ENCODE data around the gene RYR1. TPM values are rescaled to one million over a fixed set of nuclear protein-coding genes. Genes with fewer than 3 reads are reported as not detected.
"Not testable (repeated sequence)": the region's sequence is repeated elsewhere in the genome, so short reads cannot be mapped to it uniquely, and the experiment has no call there.

Gene RYR1
- total RNA-seq, 1 donor from 2014 or later, result 21.1 TPM

DNA sequence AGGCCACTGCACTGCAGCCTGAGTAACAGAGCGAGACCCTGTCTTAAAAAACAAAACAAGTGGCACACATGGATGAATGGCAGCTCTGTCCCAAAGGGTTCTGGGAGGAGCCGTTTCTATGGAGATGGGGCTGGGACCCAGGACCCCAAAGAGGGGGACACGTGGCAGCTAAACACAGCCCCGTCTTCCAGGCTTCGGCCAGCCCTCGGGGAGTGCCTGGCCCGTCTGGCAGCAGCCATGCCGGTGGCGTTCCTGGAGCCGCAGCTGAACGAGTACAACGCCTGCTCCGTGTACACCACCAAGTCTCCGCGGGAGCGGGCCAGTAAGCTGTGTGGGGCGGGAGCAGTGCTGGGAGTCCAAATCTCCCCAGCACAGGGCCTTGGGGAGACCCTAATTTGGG, 82.4 kb downstream of the RYR1 start:
- DNase-seq, result no peak

DNA sequence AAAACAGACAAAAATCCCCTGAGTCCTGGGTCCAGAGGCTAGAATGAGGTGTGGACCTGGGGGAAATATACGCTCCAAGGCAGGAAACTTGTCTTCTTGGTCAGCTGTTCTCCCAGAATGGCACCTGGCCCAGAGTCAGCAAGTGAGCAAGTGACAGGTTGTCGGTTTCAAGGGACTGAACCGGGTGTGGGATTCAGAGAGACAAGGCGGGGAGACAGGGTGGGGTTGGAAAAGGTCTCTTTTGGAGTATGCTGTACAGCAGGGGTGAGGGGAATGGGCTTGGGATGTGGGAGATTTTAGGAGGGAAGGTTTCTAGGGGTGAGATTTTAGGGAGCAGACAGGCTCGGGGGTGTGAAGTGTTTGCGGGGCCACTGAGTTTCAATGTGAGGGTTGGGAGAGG, 83.3 kb downstream of the RYR1 start:
- no peak for DNase-seq

DNA sequence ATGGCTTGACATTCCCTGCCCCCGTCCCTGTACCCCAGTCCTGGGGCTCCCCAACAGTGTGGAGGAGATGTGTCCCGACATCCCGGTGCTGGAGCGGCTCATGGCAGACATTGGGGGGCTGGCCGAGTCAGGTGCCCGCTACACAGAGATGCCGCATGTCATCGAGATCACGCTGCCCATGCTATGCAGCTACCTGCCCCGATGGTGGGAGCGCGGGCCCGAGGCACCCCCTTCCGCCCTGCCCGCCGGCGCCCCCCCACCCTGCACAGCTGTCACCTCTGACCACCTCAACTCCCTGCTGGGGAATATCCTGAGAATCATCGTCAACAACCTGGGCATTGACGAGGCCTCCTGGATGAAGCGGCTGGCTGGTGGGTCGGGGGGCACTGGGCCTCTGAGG, 83.8 kb downstream of the RYR1 start:
- no peak for DNase-seq

DNA sequence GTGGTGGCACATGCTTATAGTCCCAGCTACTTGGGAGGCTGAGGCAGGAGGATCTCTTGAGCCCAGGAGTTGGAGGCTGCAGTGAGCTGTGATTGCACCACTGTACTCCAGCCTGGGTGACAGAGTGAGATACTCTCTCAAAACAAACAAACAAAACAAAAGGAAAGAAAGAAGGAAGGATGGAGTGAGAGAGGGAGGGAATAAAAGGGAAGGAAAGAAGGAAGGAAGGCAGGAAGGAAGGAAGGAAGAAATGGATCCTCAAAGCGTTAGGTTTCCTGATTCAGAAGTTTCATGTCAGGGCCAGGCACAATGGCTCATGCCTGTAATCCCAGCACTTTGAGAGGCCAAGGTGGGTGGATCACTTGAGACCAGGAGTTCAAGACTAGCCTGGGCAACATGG, 84.5 kb downstream of the RYR1 start:
- not testable (repeated sequence) for DNase-seq

DNA sequence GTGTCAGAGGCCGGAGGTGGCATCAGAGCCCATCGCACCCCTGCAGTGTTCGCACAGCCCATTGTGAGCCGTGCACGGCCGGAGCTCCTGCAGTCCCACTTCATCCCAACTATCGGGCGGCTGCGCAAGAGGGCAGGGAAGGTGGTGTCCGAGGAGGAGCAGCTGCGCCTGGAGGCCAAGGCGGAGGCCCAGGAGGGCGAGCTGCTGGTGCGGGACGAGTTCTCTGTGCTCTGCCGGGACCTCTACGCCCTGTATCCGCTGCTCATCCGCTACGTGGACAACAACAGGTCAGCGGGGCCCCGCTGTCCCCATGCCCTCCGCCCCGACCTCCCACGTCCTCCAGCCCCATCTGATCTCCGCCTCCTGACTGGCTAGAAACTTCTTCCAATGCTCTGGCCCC, 85.7 kb downstream of the RYR1 start:
- DNase-seq, result no peak

DNA sequence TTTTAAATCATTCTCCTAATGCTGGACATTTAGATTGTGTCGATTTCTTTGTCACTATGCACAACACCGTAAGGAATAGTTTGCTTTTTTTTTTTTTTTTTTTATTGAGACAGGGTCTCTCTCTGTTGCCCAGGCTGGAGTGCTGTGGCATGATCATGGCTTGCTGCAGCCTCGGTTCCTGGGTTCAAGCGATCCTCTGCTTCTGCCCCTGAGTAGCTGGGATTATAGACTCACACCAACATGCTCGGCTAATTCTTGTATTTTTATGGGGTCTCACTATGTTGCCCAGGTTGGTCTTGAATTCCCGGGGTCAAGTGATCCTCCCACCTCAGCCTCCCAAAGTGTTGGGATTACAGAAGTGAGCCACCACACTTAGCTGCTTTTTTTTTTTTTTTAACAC, 86.5 kb downstream of the RYR1 start:
- DNase-seq, result no peak

DNA sequence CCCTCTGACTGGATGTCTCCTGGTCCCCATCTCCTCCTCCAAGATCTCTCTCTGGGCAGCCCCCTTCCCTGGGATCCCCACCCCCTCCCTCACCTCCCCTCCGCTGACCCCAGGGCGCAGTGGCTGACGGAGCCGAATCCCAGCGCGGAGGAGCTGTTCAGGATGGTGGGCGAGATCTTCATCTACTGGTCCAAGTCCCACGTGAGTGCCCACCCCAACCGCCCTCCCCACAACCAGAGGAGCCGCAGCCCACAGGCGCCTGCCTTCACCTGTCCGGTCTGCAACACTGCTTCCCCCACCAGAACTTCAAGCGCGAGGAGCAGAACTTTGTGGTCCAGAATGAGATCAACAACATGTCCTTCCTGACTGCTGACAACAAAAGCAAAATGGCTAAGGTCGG, 89.4 kb downstream of the RYR1 start:
- no peak for DNase-seq

DNA sequence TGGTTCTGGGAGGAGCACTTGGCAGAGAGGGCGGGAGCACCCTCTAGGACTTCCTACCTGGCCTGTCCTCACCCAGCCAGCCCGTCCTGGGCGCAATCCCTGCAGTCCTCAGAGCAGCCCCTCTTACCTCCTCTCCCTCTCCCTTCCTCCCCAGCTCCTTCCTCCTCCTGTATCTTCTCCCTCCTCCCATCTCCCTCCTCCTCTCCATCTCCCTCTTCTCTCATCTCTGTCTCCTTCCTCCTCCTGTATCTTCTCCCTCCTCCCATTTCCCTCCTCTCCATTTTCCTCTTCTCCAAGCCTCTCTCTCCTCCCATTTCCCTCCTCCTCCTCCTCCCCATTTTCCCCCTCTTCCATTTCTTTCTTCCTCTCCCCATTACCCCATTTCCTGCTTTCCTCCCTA, 89.8 kb downstream of the RYR1 start:
- DNase-seq, result no peak

DNA sequence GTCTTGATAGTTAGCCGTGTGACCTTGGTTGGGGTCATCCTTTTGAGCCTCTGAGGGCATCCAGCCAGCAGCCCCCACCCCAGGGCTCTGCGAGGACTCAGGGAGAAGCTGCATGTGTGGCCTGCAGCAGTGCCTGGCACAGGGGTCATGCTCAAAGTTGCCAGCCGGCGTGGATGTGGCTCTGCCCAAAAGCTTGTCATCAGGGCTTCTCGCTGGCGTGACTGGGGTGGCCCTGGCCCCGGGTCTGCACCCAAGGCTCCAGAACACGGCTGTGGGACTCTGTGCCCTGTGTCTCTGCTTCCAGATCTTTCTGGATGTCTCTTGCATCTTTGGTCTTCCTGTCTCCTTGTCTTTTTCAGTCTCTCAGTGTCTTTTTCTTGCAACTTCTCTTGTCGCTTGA, 90.9 kb downstream of the RYR1 start:
- no peak for DNase-seq

DNA sequence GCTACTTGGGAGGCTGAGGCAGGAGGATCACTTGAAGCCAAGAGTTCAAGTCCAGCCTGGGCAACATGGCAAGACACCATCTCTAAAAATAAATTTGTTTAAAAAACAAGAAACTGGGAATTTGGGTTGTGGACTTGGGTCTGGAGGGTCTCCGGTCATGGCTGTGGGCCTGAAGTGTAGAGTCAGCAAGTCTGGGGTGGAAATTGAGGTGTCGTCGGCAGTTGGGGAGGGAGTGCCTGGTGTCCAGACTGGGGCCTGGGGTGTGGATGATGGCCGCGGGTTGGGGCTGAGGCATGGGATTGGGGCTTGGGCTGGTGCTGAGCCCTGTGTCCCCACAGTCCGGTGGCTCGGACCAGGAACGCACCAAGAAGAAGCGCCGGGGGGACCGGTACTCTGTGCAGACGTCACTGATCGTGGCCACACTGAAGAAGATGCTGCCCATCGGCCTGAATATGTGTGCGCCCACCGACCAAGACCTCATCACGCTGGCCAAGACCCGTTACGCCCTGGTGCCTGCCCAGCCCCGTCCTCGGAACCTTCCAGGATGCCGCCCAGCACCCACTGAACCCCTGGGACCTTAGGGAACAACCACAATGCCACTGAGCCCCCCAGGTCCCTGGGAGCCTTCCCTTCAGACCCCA, 91.6 kb downstream of the RYR1 start:
- no peak for DNase-seq

DNA sequence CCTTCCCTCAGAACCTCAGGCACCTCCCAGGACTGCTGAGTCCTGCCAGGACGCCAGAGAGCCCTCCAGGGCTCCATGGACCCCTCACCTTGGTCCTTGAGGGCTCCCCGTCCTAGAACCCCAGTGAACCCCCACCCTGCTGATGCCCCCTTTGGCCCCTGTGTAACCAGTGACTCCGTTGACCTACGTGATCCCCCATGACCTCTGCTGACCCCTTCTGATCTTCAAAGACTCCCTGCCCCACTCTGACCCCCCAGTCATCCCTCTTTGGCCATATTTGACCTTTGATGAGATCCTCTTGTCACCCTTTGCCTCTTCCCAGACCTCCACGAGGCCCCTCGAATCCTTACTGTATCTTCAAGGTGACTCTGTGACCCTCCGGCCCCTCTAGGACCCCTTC, 92.9 kb downstream of the RYR1 start:
- DNase-seq, result no peak

DNA sequence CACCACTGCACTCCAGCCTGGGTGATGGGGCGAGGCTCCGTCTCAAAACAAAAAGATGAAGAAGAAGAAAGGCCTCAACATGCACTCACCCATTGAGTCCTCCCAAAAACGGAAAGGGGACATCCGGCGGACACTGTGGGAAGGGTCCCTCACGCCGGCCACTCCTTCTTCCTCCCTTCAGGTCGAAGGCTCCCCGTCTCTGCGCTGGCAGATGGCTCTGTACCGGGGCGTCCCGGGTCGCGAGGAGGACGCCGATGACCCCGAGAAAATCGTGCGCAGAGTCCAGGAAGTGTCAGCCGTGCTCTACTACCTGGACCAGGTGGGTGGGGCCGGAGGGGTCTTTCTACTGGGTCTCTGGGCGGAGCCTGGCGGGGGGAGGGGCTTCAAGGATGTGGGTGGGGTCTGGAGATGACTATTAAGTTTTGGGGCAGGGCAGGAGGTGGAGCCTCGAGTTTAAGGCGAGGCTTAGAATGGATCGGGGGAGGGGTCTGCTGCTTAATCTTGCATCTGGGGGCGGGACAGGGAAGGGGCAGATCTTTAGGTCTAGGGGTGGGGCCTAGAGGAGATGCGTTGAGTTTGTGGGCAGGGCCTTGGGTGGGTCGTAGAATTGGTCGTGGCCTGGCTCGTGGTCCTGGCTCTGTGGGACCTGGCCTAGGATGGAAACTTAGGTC, 94.1 kb downstream of the RYR1 start:
- no peak for DNase-seq

DNA sequence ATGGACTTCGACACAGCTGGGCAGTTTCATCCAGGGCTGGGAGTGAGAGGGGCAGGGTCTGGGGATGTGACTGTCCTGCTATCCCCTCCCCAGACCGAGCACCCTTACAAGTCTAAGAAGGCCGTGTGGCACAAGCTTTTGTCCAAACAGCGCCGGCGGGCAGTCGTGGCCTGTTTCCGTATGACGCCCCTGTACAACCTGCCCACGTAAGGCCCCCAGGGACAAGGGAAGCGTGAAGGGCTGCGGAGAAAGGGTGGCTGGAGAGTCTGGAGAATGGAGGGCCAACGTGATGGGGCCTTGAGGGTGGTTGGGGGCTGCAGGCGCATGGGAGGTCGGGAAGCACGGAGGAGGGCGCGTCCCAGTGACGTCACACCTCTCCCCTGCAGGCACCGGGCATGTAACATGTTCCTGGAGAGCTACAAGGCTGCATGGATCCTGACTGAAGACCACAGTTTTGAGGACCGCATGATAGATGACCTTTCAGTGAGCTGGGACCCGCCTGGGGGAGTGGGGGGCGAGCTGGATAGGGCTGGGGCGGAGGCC, 94.8 kb downstream of the RYR1 start:
- no peak for DNase-seq

DNA sequence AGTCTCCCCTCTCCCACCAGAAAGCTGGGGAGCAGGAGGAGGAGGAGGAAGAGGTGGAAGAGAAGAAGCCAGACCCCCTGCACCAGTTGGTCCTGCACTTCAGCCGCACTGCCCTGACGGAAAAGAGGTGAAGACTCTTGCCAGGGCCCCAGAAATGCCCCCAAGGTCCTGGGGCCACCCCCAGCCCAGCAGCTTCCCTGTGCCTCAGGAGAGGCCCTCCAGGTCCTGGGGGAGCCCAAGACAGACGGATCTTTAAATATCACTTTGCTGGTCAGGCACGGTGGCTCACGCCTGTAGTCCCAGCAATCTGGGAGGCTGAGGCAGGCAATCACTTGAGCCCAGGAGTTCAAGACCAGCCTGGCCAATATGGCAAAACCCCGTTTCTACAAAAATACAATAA, 95.4 kb downstream of the RYR1 start:
- no peak for DNase-seq

DNA sequence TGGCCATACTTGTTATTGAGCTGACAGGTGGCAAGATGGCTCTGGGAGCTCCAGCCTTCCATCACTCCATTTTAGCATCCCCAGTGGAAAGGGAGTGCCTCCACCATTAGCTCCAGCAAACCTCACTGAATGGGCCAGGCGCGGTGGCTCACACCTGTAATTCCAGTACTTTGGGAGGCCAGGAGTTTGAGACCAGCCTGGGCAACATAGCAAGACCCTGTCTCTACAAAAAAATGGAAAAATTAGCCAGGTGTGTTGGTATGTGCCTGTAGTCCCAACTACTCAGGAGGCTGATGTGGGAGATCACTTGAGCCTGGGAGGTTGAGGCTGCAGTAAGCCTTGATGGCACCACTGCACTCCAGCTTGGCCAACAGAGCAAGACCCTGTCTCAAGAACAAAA, 98.0 kb downstream of the RYR1 start:
- DNase-seq, result no peak

DNA sequence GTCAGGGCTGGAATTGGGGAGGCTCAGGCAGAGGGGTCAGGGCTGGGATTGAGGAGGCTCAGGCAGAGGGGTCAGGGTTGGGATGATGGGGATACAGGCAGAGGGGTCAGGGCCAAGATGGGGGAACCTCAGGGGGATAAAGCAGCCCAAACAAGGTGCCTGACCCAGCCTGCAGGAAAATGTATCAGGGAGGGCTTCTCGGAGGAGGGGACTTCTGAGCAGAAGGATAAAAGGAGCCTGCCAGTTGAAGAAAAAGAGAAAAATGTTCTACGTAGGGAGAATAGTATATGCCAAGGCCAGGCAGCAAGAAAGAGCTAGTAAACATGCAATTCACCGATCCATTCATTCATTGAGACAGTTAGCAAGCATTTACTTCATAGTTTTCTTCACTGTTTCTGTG, 99.4 kb downstream of the RYR1 start:
- no peak for DNase-seq

DNA sequence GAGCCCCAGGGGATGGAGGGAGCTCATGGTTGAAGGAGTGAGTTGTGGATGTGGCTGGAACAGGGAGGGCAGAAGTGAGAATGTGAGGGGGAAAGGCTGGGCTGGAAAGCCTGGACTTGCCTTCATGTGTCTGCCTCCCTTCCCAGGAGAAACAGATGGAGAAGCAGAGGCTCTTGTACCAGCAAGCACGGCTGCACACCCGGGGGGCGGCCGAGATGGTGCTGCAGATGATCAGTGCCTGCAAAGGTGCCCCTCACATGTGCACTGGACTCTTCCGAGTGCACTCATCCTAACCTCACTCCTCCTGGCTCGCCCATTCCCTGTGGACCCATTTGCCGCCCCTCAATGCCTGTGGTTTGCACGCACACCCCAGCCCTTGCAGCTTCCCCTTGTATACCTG, 101.1 kb downstream of the RYR1 start:
- no peak for DNase-seq

DNA sequence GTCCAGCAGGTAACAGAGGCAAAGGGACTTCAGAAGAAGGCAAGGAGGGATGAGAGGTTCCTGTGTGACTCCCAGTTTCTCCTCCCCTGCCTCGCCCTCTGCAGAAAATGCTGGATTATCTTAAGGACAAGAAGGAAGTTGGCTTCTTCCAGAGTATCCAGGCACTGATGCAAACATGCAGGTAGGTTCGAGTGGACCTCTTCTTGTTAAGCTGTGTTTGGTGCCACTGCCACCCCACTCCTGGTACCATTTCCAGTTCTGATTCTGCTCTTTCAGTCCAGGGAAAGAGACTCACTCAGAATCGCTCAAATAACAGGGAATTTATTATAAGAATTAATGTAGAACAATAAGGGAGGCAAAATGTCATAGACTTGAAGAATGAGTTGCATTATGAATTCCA, 101.7 kb downstream of the RYR1 start:
- no peak for DNase-seq

DNA sequence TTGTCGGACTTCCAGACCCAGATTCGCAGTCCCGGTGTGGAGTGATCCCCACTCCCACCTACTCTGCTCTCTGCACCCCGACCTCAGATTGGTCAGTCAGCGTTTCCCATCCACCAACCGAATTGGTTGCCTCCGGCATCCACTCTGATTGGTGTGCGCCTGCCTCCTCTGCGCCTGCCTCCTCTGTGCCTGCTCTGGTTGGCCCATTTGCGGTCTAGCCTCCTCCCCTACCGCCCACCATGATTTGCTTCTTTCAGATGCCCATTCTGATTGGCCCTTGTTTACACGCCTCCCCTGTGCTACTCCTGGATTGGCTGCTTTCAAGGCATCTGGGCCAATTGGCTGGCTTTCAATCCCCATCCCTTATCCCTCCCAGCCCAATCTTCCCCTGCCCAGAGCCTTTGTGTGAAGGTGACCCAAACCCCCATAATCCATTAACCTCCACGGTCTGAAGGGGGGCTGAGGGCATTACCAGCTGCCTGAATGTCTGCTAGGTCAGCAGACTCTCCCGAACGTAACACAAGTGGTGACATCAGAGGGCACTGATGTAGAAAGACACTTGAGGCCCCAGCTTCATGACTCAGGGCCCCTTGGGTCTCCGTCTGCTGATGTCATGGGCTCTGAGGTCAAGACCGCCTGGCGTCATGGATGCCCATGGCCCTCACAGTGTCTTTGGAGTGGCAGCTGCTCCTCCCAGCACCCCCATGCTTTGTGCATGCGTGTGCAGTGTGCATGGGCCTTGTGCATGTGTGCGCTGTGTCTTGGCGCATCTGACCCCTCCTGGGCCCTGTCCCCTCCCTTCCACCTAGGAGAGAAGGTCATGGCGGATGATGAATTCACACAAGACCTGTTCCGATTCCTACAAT, 103.8 kb downstream of the RYR1 start:
- no peak for DNase-seq

DNA sequence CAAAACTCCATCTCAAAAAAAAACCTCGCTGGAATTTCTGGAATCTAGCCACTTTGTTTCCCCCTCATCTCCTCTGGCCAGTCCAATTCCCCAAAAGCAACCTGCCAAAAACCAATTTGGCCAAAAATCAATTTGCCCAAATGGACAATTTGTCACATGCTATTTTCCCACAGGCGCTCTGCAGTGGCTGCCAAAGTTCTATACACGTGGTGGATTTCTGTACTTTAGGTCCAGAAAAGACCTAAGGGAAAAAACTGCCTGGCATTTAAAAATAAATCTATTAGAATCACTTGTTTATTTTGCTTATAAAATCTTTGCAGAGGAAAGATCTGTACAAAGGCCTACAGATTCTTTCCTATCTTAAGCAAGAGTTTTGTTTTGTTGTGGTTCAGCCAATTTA, 104.9 kb downstream of the RYR1 start:
- DNase-seq, result no peak

DNA sequence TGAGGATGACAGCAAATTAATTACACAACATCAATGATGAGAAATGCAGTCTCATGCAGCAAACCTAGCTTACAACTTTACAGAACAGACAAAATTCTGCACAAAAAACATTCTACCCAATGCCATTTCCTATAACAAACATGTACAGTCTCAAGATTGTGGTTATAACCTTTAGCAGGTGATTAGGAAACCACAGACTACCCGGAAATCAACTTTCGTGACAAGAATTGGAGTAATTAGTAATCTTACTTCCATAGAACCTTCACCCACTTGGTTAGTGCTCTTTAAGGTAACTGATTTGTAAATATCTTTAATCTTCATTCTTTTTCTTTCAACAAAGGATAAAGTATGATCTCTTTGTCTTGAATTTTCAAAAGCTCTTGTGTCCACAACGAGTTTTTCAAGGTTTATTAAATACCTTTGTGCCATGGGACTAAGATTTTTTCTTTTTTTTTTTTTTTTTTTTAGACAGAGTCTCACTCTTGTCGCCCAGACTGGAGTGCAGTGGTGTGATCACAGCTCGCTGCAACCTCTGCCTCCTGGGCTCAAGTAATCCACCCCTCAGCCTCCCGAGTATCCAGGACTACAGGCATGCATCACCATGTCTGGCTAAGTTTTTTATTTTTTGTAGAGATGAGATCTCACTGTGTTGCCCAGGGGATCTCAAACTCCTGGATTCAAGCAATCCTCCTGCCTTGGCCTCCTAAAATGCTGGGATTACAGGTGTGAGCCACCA, 105.5 kb downstream of the RYR1 start:
- no peak for DNase-seq

DNA sequence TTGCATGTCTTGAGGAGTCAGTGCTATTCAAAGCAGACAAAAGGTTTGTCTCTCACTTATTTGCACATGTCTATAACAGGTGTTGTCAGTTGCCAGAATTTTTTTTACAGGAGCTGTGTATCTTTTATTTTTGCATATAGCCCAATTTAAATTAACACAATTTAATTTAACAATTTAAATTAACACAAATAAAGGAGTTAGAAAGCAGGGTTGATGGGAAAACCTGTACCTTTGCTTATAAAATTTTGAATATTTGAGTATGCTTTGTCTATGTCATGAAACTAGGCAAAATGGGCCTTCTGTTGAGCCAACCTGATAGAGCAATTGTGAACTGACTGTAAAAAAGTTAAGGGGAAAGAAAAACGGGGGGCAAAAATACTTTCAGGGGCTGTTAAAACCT, 106.3 kb downstream of the RYR1 start:
- no peak for DNase-seq

DNA sequence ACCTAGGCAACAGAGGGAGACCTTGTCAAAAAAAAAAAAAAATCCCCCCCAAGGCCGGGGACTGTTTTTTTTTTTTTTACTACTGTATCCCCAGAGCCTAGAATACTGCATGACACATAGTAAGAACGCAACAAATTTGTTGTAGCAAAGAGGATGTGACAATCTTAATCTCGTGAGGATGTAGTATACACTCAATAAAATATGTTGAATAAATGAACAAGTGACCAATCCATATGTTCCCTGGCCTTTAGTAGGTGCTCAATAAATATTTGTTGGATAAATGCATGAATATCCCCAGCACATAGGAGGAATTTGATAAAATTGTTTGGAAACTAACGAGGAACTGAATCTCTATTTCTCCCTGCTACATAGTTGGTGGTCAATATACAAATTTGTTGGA, 108.5 kb downstream of the RYR1 start:
- DNase-seq, result no peak

Measured in skin of body (tissue), 2 donors.